Heart left ventricle (tissue), 13 donors: ENCODE measurements around the gene KRT20.

Experiments
- CTCF ChIP-seq, 12 donors: fragments of 200-600 bp; sonication (generic) in 4 of 12; IDR thresholded peaks; one replicate each; pipeline versions ENCODE4 v1.5.0 to v1.8.0; 2018 to 2022; ENCODE audit warnings: antibody characterized with exemption in 12 of 12, mild to moderate bottlenecking in 5 of 12
- POLR2A ChIP-seq, 2 donors: fragments of 450-650 bp; IDR thresholded peaks; one replicate each; pipeline ENCODE4 v1.6.1; 2017; ENCODE audit warnings: antibody characterized with exemption in 2 of 2, mild to moderate bottlenecking in 2 of 2, moderate library complexity in 2 of 2
- donor health status: ischemic (EF 13 %, LVEDD 7.1; RV severe dilation, severe dysfunction).
- donor health status: DM: no; HTN: yes; CAD: no.
- donor health status: DM: no; HTN: no; CAD: no.
- donor health status: ischemic (EF 25% LVEDD 6.9; RV normal size, moderate dysfunction).
- donor health status: ischemic (EF 25% LVEDD 5.7; RV mildly dilated, moderate dysfunction).
- donor health status: ischemic (EF 35%, LVEDD 5.7; RV mildly dilated, moderate dysfunction).
- donor health status: nonischemic (EF 11% LVEDD 7.7; RV severe dilation, severe dysfunction).
- donor health status: DM: yes; HTN: yes; CAD: no.
- donor health status: PGD.
- donor health status: ischemic (EF 29% LVEDD 5.4; RV normal size, mild dysfunction).
- donor health status: nonischemic (EF 23%, LVEDD 6.1; RV moderate dilation, normal function).

GRCh38 chr17:40905370-40905769, 20.3 kb upstream of the KRT20 start:
- no peak for TF ChIP-seq CTCF (IDR thresholded peaks at IDR 0.05)
- TF ChIP-seq POLR2A (IDR thresholded peaks at IDR 0.05), result no peak
